IMR-90 (cell line): ENCODE data around the gene ANO1.

Experiments used
- CEBPB ChIP-seq: IDR thresholded peaks from 2 replicates; pipeline ENCODE4 v1.6.1; 2012; ENCODE audit warnings: low read depth, low read length, improper control_type of control experiment
- CTCF ChIP-seq: conservative IDR thresholded peaks from 2 replicates; pipeline ENCODE4 v1.5.1; 2012; ENCODE audit warnings: mild to moderate bottlenecking, low read depth, low read length, improper control_type of control experiment
- FOS ChIP-seq: fragments of 150-350 bp; IDR thresholded peaks from 2 replicates; pipeline ENCODE4 v1.6.1; 2016; ENCODE audit warnings: low read depth, low read length
- MAFK ChIP-seq: IDR thresholded peaks from 2 replicates; pipeline ENCODE4 v1.6.1; 2012; ENCODE audit warnings: low read depth, low read length, improper control_type of control experiment
- MXI1 ChIP-seq: IDR thresholded peaks from 2 replicates; pipeline ENCODE4 v1.6.1; 2012; ENCODE audit warnings: low read depth, mild to moderate bottlenecking, low read length, moderate library complexity, borderline replicate concordance
- POLR2A ChIP-seq: IDR thresholded peaks from 2 replicates; pipeline ENCODE4 v1.6.1; 2012; ENCODE audit warnings: mild to moderate bottlenecking, low read depth, low read length
- RAD21 ChIP-seq: IDR thresholded peaks from 2 replicates; pipeline ENCODE4 v1.6.1; 2012; ENCODE audit warnings: low read length, improper control_type of control experiment
- RCOR1 ChIP-seq: IDR thresholded peaks from 2 replicates; pipeline ENCODE4 v1.6.1; 2012; ENCODE audit warnings: mild to moderate bottlenecking, low read length, improper control_type of control experiment; ENCODE audit not compliant: insufficient replicate concordance
- SMC3 ChIP-seq: fragments of 150-350 bp; IDR thresholded peaks from 2 replicates; pipeline ENCODE4 v1.6.1; 2016; ENCODE audit warnings: low read depth, mild to moderate bottlenecking, antibody characterized with exemption, low read length, moderate library complexity
- USF2 ChIP-seq: fragments of 150-350 bp; IDR thresholded peaks from 2 replicates; pipeline ENCODE4 v1.6.1; 2017; ENCODE audit warnings: mild to moderate bottlenecking, antibody characterized with exemption, low read length, low read depth

GRCh38 chr11:70151671-70152070, 73.6 kb downstream of the ANO1 start:
- TF ChIP-seq USF2 (no peak), CTCF (no peak), FOS (no peak), CEBPB (no peak), POLR2A (no peak), RAD21 (no peak), RCOR1 (no peak), MAFK (no peak), MXI1 (no peak), SMC3 (no peak)
